Middle frontal gyrus (tissue), 1 donor: ENCODE results near the gene TSHZ2.
"Not testable (repeated sequence)": the region's sequence is repeated elsewhere in the genome, so short reads cannot be mapped to it uniquely, and the experiment has no call there.

Experiments used
- DNase-seq: peaks from one replicate; pipeline ENCODE4 v3.0.0-alpha.2; 2015; ENCODE audit warnings: low spot score; ENCODE audit errors: extremely low spot score

Gene TSHZ2

DNA sequence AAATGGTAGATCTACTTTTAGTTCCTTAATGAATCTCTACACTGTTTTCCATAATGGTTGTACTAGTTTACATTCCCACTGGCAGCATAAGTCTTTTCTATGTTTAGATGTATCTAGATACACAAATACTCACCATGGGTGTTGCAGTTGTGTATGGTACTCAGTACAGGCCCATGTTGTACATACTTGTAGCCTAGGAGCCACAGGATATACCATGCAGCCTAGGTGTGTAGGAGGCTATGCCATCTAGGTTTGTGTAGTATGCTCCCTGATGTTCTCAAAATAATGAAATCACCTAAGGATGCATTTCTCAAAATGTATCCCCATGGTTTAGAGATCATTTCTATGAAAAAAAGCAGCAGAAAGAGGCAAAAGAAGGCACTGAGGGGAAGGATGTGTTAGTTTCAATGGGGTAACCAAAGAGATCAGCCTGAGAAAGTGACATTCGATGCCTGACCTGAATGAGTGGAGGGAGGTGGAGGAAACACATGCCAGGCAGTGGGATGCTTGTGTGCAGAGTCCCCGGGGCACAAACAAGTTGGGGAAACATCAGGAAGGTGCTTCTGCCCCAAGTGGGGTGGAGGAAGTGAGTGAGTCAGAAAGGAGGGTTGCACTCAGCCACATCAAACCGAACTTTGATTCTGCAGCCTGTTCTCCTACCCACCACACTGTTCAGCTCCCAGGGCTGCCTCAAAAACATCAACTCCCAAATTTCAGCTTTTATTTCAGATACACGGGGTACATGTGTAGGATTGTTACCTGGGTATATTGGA is 430.3 kb downstream of the TSHZ2 start:
- no peak for DNase-seq

DNA sequence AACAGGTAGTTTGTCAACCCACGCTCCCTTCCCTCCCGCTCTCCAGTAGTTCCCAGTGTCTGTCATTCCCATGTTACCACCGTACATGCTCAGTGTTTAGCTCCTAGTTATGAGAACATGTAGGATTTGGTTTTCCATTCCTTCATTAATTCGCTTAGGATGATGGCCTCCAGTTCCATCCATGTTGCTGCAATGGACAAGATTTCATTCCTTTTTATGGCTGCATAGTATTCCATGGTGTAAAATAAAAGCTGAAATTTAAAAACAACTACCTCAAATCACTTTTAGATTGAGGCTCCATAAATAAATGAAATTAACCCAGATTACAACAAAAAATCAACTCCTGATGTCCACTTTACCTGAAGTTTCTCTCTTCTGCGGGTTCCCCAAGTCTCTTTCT is 430.9 kb downstream of the TSHZ2 start:
- no peak for DNase-seq

DNA sequence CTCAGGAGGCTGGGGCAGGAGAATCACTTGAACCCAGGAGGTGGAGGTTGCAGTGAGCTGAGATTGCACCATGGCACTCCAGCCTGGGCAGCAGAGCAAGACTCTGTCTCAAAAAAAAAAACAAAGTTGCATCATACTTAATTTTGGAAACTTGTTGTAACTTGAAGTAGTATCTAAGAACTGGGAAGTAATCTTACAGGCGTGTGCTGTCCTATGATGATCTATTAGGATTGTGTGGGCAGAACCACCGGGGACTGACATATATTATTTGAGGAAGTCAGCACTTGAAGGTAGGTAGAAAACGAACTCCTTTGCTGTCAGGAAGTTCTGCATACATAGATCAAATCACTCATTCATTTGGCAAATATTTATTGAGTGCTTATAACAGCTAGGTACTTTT is 433.0 kb downstream of the TSHZ2 start:
- DNase-seq = no peak

DNA sequence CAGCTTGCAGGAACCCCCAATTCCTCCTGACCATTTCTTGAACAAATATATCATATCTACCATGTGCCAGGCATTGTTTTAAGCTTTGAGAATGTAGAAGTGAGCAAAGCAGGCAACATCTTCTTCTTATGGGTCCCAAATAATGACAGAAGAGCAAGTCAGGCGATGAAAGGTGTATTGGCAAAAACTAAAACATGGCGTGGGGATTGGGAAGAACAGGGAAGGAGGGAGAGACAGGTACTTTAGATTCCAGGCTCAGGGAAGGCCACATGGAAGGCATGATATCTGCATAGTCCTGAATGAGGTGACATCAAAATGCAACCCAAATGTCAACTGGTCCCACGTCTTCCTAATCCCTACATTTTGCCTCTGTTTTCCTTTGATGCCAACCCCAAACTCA is 434.4 kb downstream of the TSHZ2 start:
- DNase-seq = no peak

DNA sequence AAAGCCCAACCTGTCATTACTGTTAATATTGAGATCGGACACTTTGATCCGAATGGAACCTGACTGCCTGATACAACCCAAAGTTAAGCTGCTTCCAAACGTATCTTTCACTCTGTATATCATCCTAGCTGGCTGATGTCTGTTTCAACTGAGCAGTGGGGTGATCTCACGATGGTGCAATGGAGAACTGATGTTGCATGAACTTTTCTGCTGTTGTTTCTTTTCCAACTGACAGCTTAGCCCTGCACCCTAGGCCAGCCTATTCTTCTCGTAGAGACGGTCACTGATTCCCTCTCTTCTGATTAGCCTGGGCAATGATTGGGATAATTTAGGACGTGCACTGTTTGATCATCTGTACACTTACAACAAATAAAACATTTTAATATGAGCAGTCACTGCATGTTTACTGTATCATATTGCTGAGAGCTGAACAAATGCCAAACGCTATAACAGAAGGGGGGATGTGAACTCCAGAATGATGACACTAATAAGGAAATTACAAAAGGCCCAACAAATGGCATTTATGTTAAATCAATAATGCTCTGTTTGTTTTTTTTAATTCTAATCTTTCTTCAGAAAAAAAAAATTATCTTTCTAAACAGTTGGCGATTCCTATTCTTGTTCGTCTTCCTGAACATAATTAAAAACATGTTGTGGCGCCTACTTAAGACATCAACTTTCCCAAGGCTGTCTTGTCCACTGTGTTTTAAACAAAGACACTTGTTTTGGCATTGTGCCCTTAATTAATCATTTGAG is 436.7 kb downstream of the TSHZ2 start:
- DNase-seq = no peak

DNA sequence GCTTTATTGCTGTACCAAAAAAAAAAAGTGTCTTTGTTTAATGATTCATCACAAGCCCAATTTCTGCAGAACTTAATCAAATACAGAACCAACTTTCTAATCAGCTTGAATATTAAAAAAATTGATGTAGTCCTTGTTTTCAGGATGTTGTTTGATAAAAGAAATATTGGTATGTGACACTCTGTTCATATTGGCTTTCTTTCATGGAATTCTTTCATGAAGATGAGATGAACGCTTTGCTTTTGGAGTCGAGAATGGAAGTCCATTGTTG is 437.2 kb downstream of the TSHZ2 start:
- no peak for DNase-seq

DNA sequence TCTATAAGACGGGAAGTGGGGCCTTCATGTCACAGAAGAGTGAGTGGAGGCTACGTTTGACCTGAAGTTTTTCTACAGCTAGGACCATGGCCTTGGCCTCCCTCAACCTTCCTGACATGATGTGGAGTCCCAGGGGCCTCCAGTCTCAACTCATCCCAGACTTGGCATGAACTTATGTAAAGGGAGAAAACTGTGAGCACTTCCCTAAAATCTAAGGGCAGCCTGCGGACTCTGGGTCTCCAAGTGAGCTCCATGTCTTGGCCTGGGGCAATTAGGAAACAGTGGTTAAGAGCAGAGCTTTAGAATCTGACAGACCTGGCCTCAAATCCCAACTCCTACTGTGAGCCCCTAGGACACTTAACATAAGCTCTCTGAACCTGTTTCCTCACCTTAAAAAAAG is 439.0 kb downstream of the TSHZ2 start:
- no peak for DNase-seq

DNA sequence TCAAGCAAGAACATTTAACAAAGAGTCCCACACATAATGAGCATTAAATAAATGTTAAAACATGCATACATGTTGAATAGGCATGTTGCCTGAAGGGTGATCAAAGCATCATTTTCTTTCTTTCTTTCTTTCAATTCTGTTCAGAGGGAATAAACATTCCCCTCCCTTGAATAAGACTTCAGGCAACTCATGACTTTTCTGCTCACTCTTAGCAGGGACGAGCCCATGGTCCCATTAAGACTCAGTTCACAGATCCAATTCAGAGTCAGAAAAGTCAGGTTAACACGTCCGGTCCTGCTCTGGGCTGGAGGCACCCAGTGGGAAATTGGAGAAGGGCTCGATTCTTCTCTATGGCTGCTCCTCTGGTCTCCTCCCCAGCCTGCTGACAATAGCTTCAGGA is 439.7 kb downstream of the TSHZ2 start:
- no peak for DNase-seq

DNA sequence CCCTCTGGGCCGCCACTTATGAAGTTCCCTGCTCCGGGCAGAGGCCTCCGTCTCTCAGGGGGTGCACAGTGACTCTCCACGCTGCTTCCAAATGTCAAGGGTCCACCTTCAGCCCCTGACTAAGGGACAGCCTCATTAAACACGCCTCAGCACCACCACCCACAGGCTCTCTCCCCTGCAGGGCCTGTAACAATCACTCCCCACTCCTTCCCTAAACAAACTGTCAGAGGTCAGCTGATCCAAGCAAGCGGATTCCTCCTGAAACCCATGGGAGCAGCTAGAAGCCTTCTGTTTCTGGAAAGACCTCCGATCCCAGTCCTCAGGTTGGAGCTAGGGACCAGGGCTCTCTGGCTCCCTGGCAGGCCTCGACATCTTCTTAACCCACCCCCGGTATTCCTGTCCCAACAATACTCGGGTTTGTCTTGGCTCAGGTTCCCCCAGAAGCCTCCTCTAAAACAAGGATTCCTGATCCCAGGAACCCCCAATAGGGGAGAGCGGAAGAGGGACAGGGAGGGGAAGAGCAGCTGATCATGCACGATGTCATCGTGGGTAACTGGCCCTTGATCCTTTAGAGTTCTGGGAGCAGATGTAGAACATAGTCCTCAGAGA is 440.5 kb downstream of the TSHZ2 start:
- DNase-seq = no peak

DNA sequence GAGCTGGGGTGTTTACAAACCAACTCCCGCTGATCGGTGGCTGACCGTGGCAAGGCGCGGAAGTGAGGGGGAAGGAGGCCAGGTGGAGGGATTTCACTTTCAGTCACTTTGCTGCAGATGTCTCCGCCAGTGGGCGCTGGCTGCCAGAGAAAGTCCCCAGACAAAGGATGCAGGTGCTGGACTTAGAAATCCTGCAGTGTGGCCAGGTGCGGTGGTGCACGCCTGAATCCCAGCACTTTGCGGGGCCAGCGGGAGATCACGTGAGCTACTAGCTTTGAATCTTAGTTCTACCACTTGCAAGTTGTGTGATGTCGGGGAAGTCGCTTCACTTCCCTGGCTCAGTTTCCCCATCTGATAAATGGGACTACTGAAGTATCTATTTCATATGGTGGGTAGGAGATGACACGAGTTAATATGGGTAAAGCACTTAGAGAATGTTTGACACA is 441.1 kb downstream of the TSHZ2 start:
- DNase-seq = no peak

DNA sequence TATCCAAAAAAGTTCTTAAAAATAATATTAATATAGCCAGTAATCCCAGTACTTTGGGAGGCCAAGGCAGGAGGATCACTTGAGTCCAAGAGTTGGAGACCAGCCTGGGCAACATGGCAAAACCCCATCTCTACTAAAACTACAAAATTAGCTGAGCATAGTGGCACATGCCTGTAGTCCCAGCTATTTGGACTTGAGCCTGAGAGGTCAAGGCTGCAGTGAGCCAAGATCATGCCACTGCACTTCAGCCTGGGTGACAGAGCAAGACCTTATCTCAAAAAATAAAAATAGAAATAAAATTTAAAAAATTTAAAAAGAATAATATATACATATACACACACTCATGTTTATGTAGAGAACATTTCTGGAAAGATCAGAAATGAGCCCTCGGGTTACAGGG is 441.7 kb downstream of the TSHZ2 start:
- not testable (repeated sequence) for DNase-seq

DNA sequence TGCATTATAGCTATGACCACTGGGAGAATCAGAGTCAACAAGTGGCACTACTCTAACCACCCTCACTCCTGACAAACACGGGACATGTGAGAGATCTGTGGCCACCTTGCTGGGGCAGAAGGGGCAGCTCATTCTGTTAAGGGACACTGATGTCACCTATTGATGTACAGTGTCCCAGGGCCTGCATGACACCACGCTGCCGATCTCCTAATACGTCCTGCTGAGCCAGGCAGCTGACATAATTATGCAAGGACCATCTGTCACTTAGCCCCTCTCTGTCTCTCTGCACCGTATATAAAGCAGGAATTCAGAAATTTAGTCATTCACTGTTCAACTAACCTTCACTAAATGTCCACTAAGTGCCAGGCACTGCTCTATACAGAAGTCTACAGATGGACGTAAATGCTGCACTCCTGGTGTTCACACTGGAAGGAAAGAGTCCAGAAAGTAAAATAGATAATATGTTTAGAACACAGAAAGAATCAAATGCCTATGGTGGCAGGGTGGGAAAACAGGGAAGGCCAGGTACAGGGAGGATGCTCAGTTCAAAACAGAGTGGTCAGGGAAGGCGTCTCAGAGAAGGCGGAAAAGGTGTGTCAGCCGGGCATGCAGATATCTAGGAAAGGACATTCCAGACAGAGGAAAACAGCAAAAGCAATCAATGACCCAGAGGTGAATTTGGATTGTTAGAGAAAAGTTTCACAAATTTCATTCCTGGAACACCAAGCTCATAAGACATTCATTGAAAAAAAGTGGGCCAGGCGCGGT is 447.7 kb downstream of the TSHZ2 start:
- DNase-seq = no peak

DNA sequence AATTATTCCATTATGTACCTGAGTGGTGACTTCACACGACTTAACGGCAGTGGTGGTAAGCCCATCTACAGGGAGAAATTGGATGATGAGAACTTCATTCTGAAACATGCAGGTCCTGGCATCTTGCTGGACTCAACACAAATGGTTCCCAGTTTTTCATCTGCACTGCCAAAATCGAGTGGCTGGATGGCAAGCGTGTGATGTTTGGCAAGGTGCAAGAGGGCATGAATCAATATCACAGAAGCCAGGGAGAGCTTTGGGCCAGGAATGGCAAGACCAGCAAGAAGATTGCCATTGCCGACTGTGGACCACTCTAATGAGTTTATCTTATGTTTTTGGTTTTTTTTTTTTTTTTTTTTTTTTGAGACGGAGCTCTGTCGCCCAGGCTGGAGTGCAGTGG is 449.2 kb downstream of the TSHZ2 start:
- no peak for DNase-seq

DNA sequence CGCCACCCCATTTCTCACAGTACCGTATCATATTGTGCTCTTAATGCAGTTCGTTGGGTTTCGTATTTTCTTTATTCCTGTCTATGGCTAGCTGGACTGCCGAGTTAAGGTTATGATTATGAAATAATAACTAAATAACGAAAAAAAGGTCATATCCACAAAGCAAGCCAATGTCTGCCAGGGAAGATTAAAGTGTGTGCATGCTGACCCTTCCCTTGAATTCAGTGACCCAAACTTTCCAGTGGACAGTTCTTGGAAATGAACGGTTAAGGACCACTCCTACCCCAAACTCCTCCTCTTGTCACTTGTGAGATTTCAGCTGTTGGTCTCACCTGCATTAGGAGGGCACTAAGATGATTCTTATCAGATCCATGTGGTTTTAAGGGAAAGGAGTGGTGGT is 449.9 kb downstream of the TSHZ2 start:
- DNase-seq = no peak

DNA sequence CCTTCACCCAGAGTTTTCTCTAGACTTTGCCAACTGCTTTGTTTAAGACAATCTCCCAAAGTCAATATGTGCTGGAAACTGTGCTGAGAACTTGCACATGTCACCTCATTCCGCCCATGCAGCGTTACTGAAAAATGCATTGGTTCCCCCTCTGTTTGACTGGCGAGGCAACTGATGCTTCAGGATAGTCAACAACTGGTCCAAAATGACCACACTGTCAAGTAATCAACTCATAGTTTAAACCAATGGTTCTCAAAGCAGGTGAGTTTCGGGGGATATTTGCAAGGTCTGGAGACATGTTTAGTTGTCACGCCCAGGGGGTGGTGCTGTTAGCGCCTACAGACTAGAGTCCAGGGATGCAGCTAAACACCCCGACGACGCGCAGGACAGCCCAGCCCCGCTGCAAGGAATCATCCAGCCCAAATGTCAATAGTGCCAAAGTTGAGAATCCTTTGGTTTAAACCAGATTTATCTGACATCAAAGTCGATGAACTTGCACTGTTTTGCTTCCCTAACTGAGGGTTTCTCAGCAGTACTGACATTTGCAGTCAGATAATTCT is 451.5 kb downstream of the TSHZ2 start:
- no peak for DNase-seq

DNA sequence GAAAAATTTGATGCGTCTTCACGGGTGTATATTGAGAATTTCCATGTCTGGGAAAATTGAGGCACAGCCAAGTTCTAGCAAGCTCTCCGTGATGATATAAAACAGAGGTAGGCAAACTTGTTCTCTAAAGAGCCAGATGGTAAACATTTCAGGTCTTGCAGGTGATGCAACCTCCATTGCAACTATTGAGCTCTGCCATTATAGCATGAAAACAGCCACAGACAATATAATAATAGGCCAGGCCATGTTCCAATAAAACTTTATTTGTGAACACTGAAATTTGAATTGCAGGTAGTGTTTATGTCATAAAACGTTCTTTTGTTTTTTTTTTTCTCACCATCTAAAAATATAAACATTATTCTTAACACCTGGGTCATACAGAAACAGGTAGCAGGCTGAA is 453.3 kb downstream of the TSHZ2 start:
- no peak for DNase-seq

DNA sequence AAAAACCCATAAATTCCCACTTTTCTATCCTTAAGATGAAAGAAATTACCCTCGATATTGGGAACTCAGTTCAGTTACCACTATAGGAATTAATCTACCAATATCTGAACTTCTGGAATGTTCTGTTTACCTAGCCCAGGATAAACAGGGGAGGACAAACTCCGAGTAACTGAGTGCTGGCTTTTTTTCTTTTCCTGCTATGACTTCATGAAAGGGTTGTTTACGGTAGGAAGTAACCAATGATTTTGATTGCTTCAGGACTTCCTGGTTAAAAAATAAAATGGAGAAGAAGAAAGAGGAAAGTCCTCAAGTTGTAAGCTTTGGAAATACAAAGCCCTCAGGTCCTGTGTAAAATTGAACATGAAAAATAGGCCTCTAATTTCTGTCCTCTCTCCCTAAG is 453.8 kb downstream of the TSHZ2 start:
- DNase-seq = no peak

DNA sequence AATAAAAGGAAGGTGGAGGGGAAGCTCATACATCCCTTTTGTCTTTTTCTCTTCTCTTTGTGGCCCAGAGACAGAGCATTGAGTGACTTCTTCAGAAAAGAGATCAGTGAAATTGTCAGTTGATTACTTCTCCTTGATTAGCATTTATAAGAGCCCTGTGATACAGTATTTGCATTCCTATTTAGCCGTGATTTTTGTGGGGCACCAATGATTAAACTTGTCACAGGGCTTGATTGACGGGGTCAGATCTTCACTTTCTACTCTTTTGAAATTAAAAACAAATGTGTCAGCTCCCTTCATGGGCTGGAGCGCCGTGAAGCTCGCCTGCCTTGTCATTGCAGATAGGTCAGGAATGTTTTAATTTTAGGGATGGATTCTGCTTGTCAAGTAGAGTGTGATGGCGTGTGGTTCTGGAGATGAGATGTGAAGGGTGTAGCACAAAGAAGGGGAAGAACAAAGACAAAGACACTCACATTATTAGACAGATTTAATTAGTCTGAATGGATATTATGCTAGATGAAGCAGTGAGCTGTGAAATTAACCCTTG is 454.7 kb downstream of the TSHZ2 start:
- DNase-seq = no peak

DNA sequence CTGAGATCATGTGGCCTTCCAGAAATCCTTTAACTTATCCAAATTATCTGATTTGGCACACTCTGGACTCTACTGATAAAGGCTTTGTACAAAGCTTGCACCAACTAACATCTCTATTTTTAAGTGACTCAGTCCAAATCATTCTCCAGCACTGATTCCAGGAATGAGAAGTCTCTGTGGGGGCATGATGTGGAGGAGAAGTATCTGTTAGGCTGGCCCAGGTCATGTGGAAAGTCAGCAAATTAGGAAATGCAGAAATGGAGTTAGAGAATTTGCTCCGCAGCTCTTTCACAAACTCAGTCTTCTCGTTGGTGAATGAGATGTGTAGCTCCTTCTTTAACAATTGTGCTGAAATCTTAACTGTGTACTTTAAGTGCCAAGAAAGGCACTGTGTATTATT is 455.8 kb downstream of the TSHZ2 start:
- no peak for DNase-seq

DNA sequence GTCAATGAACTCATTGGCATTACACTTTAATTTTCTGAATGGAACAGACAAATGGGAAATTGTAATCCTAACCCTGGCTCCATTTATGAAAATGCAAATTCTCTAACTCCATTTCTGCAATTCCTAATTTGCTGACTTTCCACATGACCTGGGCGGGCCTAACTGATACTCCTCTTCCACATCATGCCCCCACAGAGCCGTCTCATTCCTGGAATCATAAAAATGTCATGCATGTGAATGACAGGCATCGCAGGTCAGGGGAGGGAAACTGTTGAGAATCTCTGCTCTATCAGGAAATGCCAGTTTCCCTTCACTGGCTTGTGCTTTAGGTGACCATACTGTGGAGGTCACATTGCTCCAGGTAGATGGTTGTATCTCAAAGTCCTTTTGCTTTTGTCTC is 456.4 kb downstream of the TSHZ2 start:
- DNase-seq = no peak

DNA sequence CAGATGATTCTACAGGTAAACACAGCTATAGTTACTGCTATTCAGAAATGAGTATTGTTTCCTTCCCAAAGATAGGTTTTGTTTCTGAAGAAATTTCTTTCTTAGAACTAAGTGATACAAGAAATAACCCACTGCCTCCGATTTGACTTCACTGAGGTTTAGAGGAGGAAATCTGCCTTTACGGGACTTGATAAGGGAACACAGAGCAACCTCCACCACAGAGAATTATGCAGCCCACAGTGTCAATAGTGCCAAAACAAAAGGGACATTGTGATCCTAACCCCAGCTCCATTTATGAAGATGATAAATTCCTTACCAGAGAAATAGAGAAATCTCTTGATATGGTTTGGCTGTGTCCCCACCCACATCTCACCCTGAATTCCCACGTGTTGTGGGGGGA is 456.8 kb downstream of the TSHZ2 start:
- DNase-seq = no peak
